Kidney glomerular epithelial cell (primary cell): ENCODE measurements around the gene WDTC1.

Experiments
- DNase-seq: peaks from one replicate; lab custom pipeline; 2025; lab: John Stamatoyannopoulos, UW

WDTC1 gene

DNA sequence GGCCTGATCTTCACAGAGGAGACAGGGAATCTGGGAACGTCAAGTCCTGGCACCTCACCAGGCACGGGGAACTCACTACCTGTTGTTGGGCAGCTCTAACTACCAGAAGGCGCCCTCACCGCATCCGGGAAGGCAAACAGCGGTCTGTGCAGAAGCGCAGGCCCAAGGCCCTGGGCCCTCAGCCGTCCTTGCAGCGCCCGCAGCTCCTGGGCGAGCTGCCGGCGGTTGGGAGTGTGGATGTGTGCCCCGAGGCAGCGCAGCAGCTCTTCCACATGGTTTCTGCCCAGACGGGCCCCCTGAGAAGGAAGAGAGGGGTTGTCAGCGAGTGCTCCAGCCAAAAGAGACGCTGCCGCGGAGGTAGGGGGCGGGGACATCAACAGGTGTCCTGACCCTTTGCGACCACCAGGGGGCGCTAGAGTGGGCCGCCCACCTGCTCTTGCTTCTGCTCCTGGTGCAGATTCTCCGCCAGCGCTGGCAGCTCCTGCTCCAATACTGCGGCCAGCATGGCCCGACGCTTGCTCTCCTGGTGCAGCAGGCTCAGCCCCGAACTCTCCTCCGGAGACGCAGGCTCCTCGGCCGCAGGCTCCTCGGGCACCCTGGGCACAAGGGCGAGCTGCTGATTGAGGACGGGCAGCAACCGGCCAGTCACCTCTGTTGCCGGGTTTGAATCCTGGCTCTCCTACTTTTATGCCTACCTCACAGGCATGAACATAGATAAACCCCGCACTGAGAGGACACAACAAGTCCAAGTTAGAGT lies 123.0 kb downstream of the WDTC1 start:
- peak; percentile 36 for DNase-seq
